Stimulated activated naive B cell treated with anti-CD40 and anti-IgM and Interleukin-4, amounts not matched to agents 10 μg/mL and 1 μg/mL and 100 μg/mL, for 72 hours (primary cell): Measurements from ENCODE around the gene PCCA.

ENCODE experiments used
- ATAC-seq, 2 donors: fragments of 150-1000 bp; cut with Tn5 transposase; replicated peaks; 2 replicates each; pipeline ENCODE4 v1.10.0; 2021; ENCODE audit warnings: moderate library complexity in 1 of 2
- DNase-seq: peaks from one replicate; pipeline ENCODE4 v3.0.0; 2021
- H3K27ac Mint-ChIP-seq: one replicate; pipeline ENCODE4 v1.8.0; 2022; ENCODE audit warnings: mild to moderate bottlenecking, mixed read lengths
- H3K27me3 Mint-ChIP-seq, 2 donors: one replicate each; pipeline ENCODE4 v1.8.0; 2022; ENCODE audit warnings: mixed read lengths in 2 of 2
- H3K36me3 Mint-ChIP-seq, 2 donors: one replicate each; pipeline ENCODE4 v1.8.0; 2022; ENCODE audit warnings: mixed read lengths in 2 of 2, mild to moderate bottlenecking in 1 of 2
- H3K4me1 Mint-ChIP-seq, 2 donors: one replicate each; pipeline ENCODE4 v1.8.0; 2022; ENCODE audit warnings: mixed read lengths in 2 of 2, mild to moderate bottlenecking in 1 of 2
- H3K4me3 Mint-ChIP-seq, 2 donors: one replicate each; pipeline ENCODE4 v1.8.0; 2022; ENCODE audit warnings: mild to moderate bottlenecking in 2 of 2, mixed read lengths in 2 of 2, moderate library complexity in 1 of 2
- H3K9me3 Mint-ChIP-seq, 2 donors: one replicate each; pipeline ENCODE4 v1.8.0; 2022; ENCODE audit warnings: mixed read lengths in 2 of 2, mild to moderate bottlenecking in 1 of 2

Gene PCCA

GRCh38 chr13:100484702-100485101 is 395.8 kb downstream of the PCCA start:
- no peaks in the 10 kb centered on the region for H3K36me3 Mint-ChIP-seq
- no peak overlapping the region for H3K4me3 Mint-ChIP-seq
- H3K4me1 Mint-ChIP-seq, result peaks cover 8 to 9% of the 10 kb centered on the region in 2 donors
- H3K9me3 Mint-ChIP-seq, result no peaks in the 10 kb centered on the region
- H3K27me3 Mint-ChIP-seq, result no peaks in the 10 kb centered on the region
- H3K27ac Mint-ChIP-seq, result no peak overlapping the region
- DNase-seq, result no peak
- no peak for ATAC-seq

GRCh38 chr13:100485265-100485664 is 396.4 kb downstream of the PCCA start:
- H3K27me3 Mint-ChIP-seq, result no peaks in the 10 kb centered on the region
- ATAC-seq (no peak), DNase-seq (no peak)
- peaks cover 8 to 9% of the 10 kb centered on the region in 2 donors for H3K4me1 Mint-ChIP-seq
- no peaks in the 10 kb centered on the region for H3K9me3 Mint-ChIP-seq
- H3K27ac Mint-ChIP-seq, result no peak overlapping the region
- H3K4me3 Mint-ChIP-seq, result no peak overlapping the region
- H3K36me3 Mint-ChIP-seq, result no peaks in the 10 kb centered on the region

- H3K36me3 Mint-ChIP-seq, result no peaks in the 10 kb centered on the region
- no peaks in the 10 kb centered on the region for H3K4me1 Mint-ChIP-seq
- H3K9me3 Mint-ChIP-seq, result no peaks in the 10 kb centered on the region
- H3K27me3 Mint-ChIP-seq, result no peaks in the 10 kb centered on the region
- ATAC-seq, result no peak
- DNase-seq, result no peak
- no peak overlapping the region for H3K4me3 Mint-ChIP-seq
- H3K27ac Mint-ChIP-seq, result no peak overlapping the region
Observed at GRCh38 chr13:100490692-100491091, 401.8 kb downstream of the PCCA start.

DNA sequence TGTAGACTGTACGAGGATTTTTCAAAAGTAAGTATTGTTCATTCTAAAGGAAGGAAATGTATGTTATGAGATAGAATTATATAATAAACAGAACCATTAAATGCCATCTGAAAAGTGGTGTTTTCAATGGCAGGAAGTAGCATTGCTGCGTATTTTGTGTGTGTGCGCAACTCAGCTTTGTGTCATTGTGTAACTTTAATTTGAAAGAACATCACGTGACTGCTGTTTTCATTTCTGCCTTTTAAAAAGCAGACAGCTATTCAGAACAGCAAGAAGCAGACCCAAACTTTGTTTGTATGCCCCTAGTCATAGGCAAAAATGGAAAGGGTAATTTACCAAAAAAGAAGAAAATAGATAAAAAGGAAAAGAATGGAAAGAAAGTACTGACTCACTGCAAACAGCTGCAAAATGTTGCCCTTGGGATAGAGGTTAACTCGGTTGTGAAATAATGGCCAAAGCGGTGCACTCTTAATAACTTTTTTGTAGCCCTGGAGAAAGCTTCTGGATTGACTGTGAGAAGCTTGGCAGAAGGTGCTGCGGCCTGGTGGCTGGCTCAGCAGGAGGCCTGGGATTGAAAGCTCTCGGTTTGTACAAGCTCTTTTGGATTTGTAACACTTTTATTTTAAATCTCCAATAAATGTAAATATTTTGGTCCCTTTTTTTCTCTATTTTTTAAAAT is 402.4 kb downstream of the PCCA start:
- Mint-ChIP-seq H3K36me3 (no peaks in the 10 kb centered on the region), H3K27me3 (no peaks in the 10 kb centered on the region), H3K27ac (no peak overlapping the region), H3K4me3 (no peak overlapping the region), H3K4me1 (no peaks in the 10 kb centered on the region), H3K9me3 (no peaks in the 10 kb centered on the region)
- DNase-seq (no peak), ATAC-seq (no peak)

DNA sequence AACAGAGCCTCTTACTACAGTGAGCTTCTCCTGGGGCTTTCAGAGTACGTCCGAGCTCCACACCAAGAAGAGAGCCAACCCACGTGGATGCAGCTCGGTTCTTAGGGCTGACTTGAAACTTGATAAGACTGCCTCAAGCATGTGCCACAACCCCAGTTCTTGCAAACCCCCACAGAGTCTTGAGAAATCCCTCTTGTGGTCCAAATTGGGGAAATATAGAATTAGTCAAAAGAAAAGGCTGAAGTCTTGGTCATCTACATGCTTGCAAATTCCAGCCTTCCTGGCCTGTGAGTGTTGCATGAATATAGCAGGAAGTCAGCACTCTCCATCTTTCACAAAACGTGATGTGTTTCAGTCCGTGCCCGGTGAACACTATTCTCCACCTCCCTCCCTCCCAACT is 404.5 kb downstream of the PCCA start:
- H3K36me3 Mint-ChIP-seq, result peaks cover 0 to 4% of the 10 kb centered on the region in 2 donors
- no peak overlapping the region for H3K27ac Mint-ChIP-seq
- no peak for DNase-seq
- H3K27me3 Mint-ChIP-seq, result no peaks in the 10 kb centered on the region
- H3K9me3 Mint-ChIP-seq, result no peaks in the 10 kb centered on the region
- no peaks in the 10 kb centered on the region for H3K4me1 Mint-ChIP-seq
- H3K4me3 Mint-ChIP-seq, result no peak overlapping the region
- no peak for ATAC-seq

GRCh38 chr13:100495455-100495854 is 406.6 kb downstream of the PCCA start:
- Mint-ChIP-seq H3K36me3 (peaks cover 0 to 4% of the 10 kb centered on the region in 2 donors), H3K27me3 (no peaks in the 10 kb centered on the region), H3K27ac (no peak overlapping the region), H3K9me3 (no peaks in the 10 kb centered on the region), H3K4me1 (no peaks in the 10 kb centered on the region), H3K4me3 (no peak overlapping the region)
- ATAC-seq (no peak), DNase-seq (no peak)

DNA sequence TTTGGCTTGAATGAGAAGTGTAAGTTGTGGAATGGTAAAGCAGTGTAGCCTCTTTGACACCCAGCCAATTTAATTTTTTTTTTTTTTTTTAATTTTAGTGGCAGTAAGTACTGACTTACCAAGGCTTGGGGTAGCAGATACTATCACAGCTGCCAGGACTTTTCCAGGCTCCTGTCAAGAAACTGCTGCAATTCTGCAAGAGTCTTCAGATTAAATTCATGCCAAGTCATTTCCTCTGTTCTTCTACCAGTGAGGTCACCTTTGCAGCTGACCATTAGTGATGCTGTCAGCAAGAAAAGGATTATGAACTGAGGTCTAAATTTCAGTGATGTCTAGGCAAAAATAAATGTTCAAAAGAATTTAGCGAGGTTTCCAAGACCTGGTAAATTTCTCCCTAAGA is 408.5 kb downstream of the PCCA start:
- DNase-seq (no peak), ATAC-seq (no peak)
- H3K4me1 Mint-ChIP-seq, result no peaks in the 10 kb centered on the region
- peaks cover 0 to 4% of the 10 kb centered on the region in 2 donors for H3K36me3 Mint-ChIP-seq
- H3K27me3 Mint-ChIP-seq, result no peaks in the 10 kb centered on the region
- no peaks in the 10 kb centered on the region for H3K9me3 Mint-ChIP-seq
- no peak overlapping the region for H3K27ac Mint-ChIP-seq
- H3K4me3 Mint-ChIP-seq, result no peak overlapping the region

GRCh38 chr13:100502446-100502845 is 413.6 kb downstream of the PCCA start:
- Mint-ChIP-seq H3K27me3 (no peaks in the 10 kb centered on the region), H3K9me3 (no peaks in the 10 kb centered on the region), H3K4me3 (no peak overlapping the region), H3K27ac (no peak overlapping the region), H3K4me1 (peaks cover 2 to 6% of the 10 kb centered on the region in 2 donors), H3K36me3 (no peaks in the 10 kb centered on the region)
- ATAC-seq, result no peak
- no peak for DNase-seq

DNA sequence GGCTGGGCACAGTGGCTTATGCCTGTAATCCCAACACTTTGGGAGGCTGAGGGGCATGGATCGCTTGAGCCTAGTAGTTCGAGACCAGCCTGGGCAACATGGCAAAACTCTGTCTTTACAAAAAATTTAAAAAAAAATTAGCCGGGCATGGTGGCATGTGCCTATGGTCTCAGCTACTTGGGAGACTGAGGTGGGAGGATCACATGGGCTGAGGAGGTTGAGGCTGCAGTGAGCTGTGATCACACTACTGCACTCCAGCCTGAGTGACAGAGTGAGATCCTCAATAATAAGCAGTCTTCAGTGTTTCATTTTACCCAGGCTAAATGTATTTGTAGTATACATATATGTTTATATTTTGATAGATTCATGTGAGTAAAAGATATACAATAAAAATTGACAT is 414.7 kb downstream of the PCCA start:
- Mint-ChIP-seq H3K4me3 (no peak overlapping the region), H3K27me3 (no peaks in the 10 kb centered on the region), H3K9me3 (no peaks in the 10 kb centered on the region), H3K27ac (no peak overlapping the region), H3K4me1 (peaks cover 2 to 6% of the 10 kb centered on the region in 2 donors), H3K36me3 (no peaks in the 10 kb centered on the region)
- DNase-seq, result no peak
- ATAC-seq, result no peak

DNA sequence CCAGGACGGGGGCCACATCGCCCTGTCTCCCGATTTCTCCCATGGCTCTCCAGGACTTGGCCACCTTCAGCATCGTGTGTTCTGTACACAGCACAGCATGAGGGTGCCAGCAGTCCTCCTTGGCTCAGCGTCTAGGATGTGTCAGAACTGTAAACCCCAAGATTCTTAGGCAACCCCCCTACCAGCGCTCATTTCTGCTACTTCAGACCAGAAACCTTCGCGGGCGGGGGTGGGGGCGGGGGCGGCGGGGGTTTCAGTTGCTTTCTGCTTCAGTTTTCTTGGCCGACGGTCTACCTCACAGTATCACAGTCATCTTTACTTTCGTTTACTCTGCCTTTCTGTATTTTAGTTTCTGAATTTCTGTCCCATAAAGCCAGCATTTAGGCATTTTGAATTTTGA is 417.3 kb downstream of the PCCA start:
- Mint-ChIP-seq H3K9me3 (no peaks in the 10 kb centered on the region), H3K27ac (no peak overlapping the region), H3K4me3 (no peak overlapping the region), H3K4me1 (peaks cover 2 to 6% of the 10 kb centered on the region in 2 donors), H3K27me3 (no peaks in the 10 kb centered on the region), H3K36me3 (no peaks in the 10 kb centered on the region)
- ATAC-seq (no peak), DNase-seq (no peak)

DNA sequence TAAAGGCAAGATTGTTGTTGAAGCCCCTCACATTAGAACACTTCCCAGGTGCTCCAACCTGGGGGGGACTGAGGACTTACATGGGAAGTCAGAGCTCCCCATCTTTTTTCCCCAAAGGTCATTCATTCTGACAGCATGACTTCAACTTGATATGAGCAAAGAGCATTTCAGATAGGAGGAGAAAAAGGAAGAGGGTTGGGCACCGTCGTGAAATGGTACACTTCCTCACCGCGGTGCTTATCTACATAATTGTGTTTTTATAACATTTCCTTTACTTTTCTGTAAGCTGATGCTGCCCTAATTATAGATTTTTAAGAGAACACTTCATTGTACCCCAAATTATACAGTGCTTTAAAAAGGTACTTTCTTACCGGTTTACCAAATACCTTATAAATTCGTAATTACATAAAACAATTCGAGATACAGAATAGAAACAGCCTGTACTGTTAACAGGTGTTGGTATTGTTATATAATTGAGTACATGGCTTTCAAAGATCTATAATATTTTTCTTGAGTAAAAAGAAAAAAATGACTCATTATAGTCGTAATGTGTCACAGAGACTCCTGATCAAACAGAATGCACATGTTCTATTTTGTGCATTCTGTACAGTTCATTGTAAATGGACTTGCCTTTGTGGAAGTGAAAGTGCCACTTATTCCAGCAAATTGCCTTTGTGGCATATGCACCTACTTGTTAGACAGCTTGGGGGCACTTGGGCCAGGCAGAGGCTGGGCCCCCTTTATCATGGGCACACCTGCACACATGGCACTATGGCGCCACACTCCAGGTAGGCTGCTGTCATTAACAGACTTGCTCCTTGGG is 417.9 kb downstream of the PCCA start:
- Mint-ChIP-seq H3K27me3 (no peaks in the 10 kb centered on the region), H3K4me3 (no peak overlapping the region), H3K9me3 (no peaks in the 10 kb centered on the region), H3K27ac (no peak overlapping the region), H3K36me3 (no peaks in the 10 kb centered on the region), H3K4me1 (peaks cover 2 to 6% of the 10 kb centered on the region in 2 donors)
- DNase-seq (no peak), ATAC-seq (peak; percentile 68 to 69)

- peaks cover 2 to 6% of the 10 kb centered on the region in 2 donors for H3K4me1 Mint-ChIP-seq
- DNase-seq (no peak), ATAC-seq (no peak)
- no peak overlapping the region for H3K4me3 Mint-ChIP-seq
- H3K27ac Mint-ChIP-seq, result no peak overlapping the region
- H3K36me3 Mint-ChIP-seq, result no peaks in the 10 kb centered on the region
- H3K9me3 Mint-ChIP-seq, result no peaks in the 10 kb centered on the region
- peaks cover 0 to 10% of the 10 kb centered on the region in 2 donors for H3K27me3 Mint-ChIP-seq
Observed at GRCh38 chr13:100508455-100508854, 419.6 kb downstream of the PCCA start.

GRCh38 chr13:100508996-100509395 is 420.1 kb downstream of the PCCA start:
- H3K9me3 Mint-ChIP-seq, result no peaks in the 10 kb centered on the region
- no peak overlapping the region for H3K4me3 Mint-ChIP-seq
- peaks cover 2 to 6% of the 10 kb centered on the region in 2 donors for H3K4me1 Mint-ChIP-seq
- DNase-seq, result no peak
- peaks cover 3 to 10% of the 10 kb centered on the region in 2 donors for H3K27me3 Mint-ChIP-seq
- no peak for ATAC-seq
- H3K36me3 Mint-ChIP-seq, result no peaks in the 10 kb centered on the region
- no peak overlapping the region for H3K27ac Mint-ChIP-seq

DNA sequence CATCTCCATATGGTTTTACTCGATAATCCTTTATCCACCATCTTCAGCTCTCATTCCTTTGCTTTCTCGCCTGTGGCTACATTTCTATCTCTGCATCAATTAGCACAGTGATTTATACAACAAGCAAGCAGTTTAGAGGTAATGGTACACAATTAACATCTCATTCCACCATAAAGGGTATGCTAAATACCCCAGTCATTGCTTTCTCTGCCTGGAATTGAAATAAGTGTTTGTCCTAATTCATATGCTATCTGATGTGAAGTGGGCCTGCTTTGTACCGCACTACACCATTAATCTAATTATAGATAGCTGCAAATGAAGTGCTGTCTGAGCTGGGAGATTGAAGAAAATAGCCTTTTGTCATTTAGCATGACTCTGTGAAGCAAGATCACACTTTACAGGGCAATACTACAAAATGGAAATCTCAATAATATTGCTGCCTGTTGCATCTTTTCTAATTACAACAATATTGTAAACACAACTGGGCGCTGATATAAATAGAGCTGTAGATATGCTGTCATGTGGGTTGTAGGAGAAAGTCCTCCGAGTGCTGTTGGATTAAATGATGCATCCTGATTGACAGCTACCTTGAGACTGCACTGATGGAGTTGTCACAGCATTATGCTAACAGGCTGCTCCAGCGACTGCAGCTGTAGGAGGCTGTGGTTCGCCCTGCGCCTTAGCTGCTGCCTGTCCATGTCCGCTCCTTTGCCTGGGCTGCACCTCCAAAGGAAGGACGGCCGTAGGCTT is 421.5 kb downstream of the PCCA start:
- H3K27ac Mint-ChIP-seq, result no peak overlapping the region
- peaks cover 9 to 17% of the 10 kb centered on the region in 2 donors for H3K27me3 Mint-ChIP-seq
- ATAC-seq (no peak), DNase-seq (no peak)
- H3K4me1 Mint-ChIP-seq, result peaks cover 2 to 6% of the 10 kb centered on the region in 2 donors
- H3K36me3 Mint-ChIP-seq, result no peaks in the 10 kb centered on the region
- no peaks in the 10 kb centered on the region for H3K9me3 Mint-ChIP-seq
- H3K4me3 Mint-ChIP-seq, result no peak overlapping the region
